HCT116 (cell line): ENCODE results near the gene SPTB. TPM values are rescaled to one million over a fixed set of nuclear protein-coding genes. Genes with fewer than 3 reads are reported as not detected.

Experiments used
- ATAC-seq: fragments of 200-7000 bp; cut with Tn5 transposase; 2 replicates; pipeline ENCODE4 v1.9.1; 2020; ENCODE audit warnings: mild to moderate bottlenecking, moderate library complexity
- BruUV-seq: library from RNA; stranded (reverse); fragments of 400-500 nt; replicated peaks from 2 replicates; lab custom pipeline; 2021; lab: Mats Ljungman, UMichigan
- CTCF ChIA-PET: fragments of 300-600 bp; sonication (Branson Sonifier 250); formaldehyde crosslinking; loops from one replicate; lab custom pipeline; 2021; ENCODE audit warnings: antibody characterized with exemption; lab: Charles Lee
- POLR2A ChIA-PET: fragments of 300-600, 350-600 bp; sonication (Branson Sonifier 250); formaldehyde crosslinking; loops from one replicate; lab custom pipeline; 2021; ENCODE audit warnings: antibody characterized with exemption; lab: Charles Lee
- RAD21 ChIA-PET, 2 experiments: fragments of 300-600 bp; sonication (Branson Sonifier 250); formaldehyde crosslinking; loops; one replicate each; lab custom pipeline; 2023; ENCODE audit warnings: low total read pairs in 2 of 2; ENCODE audit not compliant: uncharacterized antibody in 2 of 2, unreplicated experiment in 2 of 2, low non-redundant PET in 1 of 2; lab: Charles Lee
- DNase-seq: peaks from one replicate; pipeline ENCODE4 v3.0.0-alpha.2; 2010; ENCODE audit warnings: low read depth, low spot score
- H2AFZ ChIP-seq: fragments of 200-600 bp; shearing (Covaris generic), sonication (generic); 2 replicates; pipeline ENCODE4 v1.6.1; 2017; ENCODE audit warnings: low read depth, mixed run types, mixed read lengths, antibody characterized with exemption, low read length; ENCODE audit not compliant: poor library complexity, severe bottlenecking
- H3K27ac ChIP-seq: 2 replicates; pipeline ENCODE4 v1.5.1; 2012; ENCODE audit warnings: low read depth, low read length
- H3K27me3 ChIP-seq: fragments of 200-600 bp; sonication (generic); 2 replicates; pipeline ENCODE4 v1.6.1; 2016; ENCODE audit warnings: mixed run types, low read length, mixed read lengths; ENCODE audit not compliant: insufficient read depth
- H3K36me3 ChIP-seq, 2 experiments: fragments of 200-500 bp in 1 of 2; fragments of 200-600 bp in 1 of 2; sonication (Bioruptor generic) in 1 of 2; sonication (generic) in 1 of 2; 2 replicates each; pipeline versions ENCODE4 v1.5.1 to v1.6.1; 2014 to 2016; ENCODE audit warnings: low read length in 2 of 2, inconsistent platforms in 1 of 2, mixed read lengths in 1 of 2, mixed run types in 1 of 2; ENCODE audit not compliant: insufficient read depth in 2 of 2, control insufficient read depth in 1 of 2
- H3K4me1 ChIP-seq, 2 experiments: fragments of 200-600 bp in 1 of 2; sonication (generic) in 1 of 2; 2 replicates each; pipeline versions ENCODE4 v1.5.1 to v1.6.1; 2012 to 2017; ENCODE audit warnings: low read length in 2 of 2, inconsistent platforms in 1 of 2, mild to moderate bottlenecking in 1 of 2, mixed read lengths in 1 of 2, mixed run types in 1 of 2, moderate library complexity in 1 of 2; ENCODE audit not compliant: insufficient read depth in 2 of 2, control insufficient read depth in 1 of 2
- H3K4me2 ChIP-seq: fragments of 200-600 bp; sonication (generic); 2 replicates; pipeline ENCODE4 v1.6.1; 2017; ENCODE audit warnings: mixed run types, low read length, mixed read lengths
- H3K4me3 ChIP-seq, 2 experiments: fragments of 200-600 bp in 1 of 2; sonication (generic) in 1 of 2; replicated peaks in 1 of 2; 2 replicates each; pipeline ENCODE4 v1.5.1; 2011 to 2016; ENCODE audit warnings: low read length in 2 of 2, control low read depth in 1 of 2, low read depth in 1 of 2, mild to moderate bottlenecking in 1 of 2, mixed read lengths in 1 of 2, mixed run types in 1 of 2
- H3K79me2 ChIP-seq: fragments of 200-600 bp; sonication (generic); 2 replicates; pipeline ENCODE4 v1.6.1; 2017; ENCODE audit warnings: mild to moderate bottlenecking, mixed run types, low read length, moderate library complexity, mixed read lengths; ENCODE audit not compliant: insufficient read depth
- H3K9ac ChIP-seq: fragments of 200-600 bp; sonication (generic); 2 replicates; pipeline ENCODE4 v1.6.1; 2016; ENCODE audit warnings: low read length, mixed read lengths
- H3K9me2 ChIP-seq: fragments of 200-600 bp; sonication (generic), shearing (Covaris generic); 2 replicates; pipeline ENCODE4 v1.6.1; 2017; ENCODE audit warnings: mixed run types, mild to moderate bottlenecking, moderate library complexity; ENCODE audit not compliant: insufficient read depth
- H3K9me3 ChIP-seq, 2 experiments: fragments of 200-500 bp in 1 of 2; fragments of 200-600 bp in 1 of 2; sonication (Bioruptor generic) in 1 of 2; sonication (generic) in 1 of 2; 2 replicates each; pipeline ENCODE4 v1.6.1; 2014 to 2017; ENCODE audit warnings: low read length in 2 of 2, mixed read lengths in 2 of 2, inconsistent platforms in 1 of 2, low read depth in 1 of 2, mild to moderate bottlenecking in 1 of 2, mixed run types in 1 of 2, moderate library complexity in 1 of 2; ENCODE audit not compliant: control insufficient read depth in 1 of 2, insufficient read depth in 1 of 2
- H4K20me1 ChIP-seq: fragments of 200-600 bp; sonication (generic), shearing (Covaris generic); 2 replicates; pipeline ENCODE4 v1.6.1; 2017; ENCODE audit warnings: mixed run types, mild to moderate bottlenecking, moderate library complexity; ENCODE audit not compliant: insufficient read depth
- CBX3 ChIP-seq: IDR thresholded peaks from 2 replicates; pipeline ENCODE4 v1.6.1; 2012; ENCODE audit warnings: low read depth
- CEBPB ChIP-seq: IDR thresholded peaks from 2 replicates; pipeline ENCODE4 v1.6.1; 2012; ENCODE audit warnings: low read depth
- EGR1 ChIP-seq: IDR thresholded peaks from 2 replicates; pipeline ENCODE4 v1.6.1; 2012; ENCODE audit warnings: low read depth
- EZH2 ChIP-seq: fragments of 200-600 bp; sonication (generic); IDR thresholded peaks from 2 replicates; pipeline ENCODE4 v1.6.1; 2017; ENCODE audit warnings: antibody characterized with exemption, mixed run types
- EZH2phosphoT487 ChIP-seq: fragments of 200-600 bp; IDR thresholded peaks from 2 replicates; pipeline ENCODE4 v1.6.1; 2018; ENCODE audit warnings: antibody characterized with exemption, borderline replicate concordance
- JUND ChIP-seq: IDR thresholded peaks from 2 replicates; pipeline ENCODE4 v1.6.1; 2012
- SRF ChIP-seq: IDR thresholded peaks from 2 replicates; pipeline ENCODE4 v1.6.1; 2012; ENCODE audit warnings: low read depth
- intact Hi-C: fragments of 100-400 bp; cut with micrococcal nuclease; formaldehyde crosslinking; loops from 2 replicates; pipeline ENCODE4 v1.10.0; 2022
- total RNA-seq: library from RNA; stranded (reverse); gene quantifications from one replicate; pipeline ENCODE4 v1.2.1, GENCODE V29; 2021; ENCODE audit not compliant: unreplicated experiment
- TF ChIP-seq, protein P1 (sequence below): IDR thresholded peaks from 2 replicates; pipeline ENCODE4 v1.6.1; 2012
- TF ChIP-seq, protein P2 (sequence below), 3 experiments: fragments of 200-600 bp in 1 of 3; sonication (generic) in 1 of 3; IDR thresholded peaks in 2 of 3; conservative IDR thresholded peaks in 1 of 3; 2 replicates each; pipeline ENCODE4 v1.5.1; 2012 to 2017; ENCODE audit warnings: low read depth in 2 of 3, low read length in 2 of 3, antibody characterized with exemption in 1 of 3, borderline replicate concordance in 1 of 3, control low read depth in 1 of 3, mild to moderate bottlenecking in 1 of 3, mixed read lengths in 1 of 3, mixed run types in 1 of 3, moderate library complexity in 1 of 3; ENCODE audit not compliant: insufficient read depth in 1 of 3
- TF ChIP-seq, protein P3 (sequence below): IDR thresholded peaks from 2 replicates; pipeline ENCODE4 v1.6.1; 2011; ENCODE audit warnings: mild to moderate bottlenecking, low read length, moderate library complexity; ENCODE audit not compliant: insufficient replicate concordance; ENCODE audit errors: extremely low read depth

SPTB gene
- total RNA-seq, 1 experiment from 2014 or later = 4.2 TPM

- H3K9me2 ChIP-seq = no peaks in the 10 kb centered on the region
- ChIA-PET CTCF (no interaction called here), RAD21 (no interaction called here), POLR2A (no interaction called here)
- H3K4me3 ChIP-seq = no peak overlapping the region
- H4K20me1 ChIP-seq = no peaks in the 10 kb centered on the region
- no peak overlapping the region for H2AFZ ChIP-seq
- no peaks in the 10 kb centered on the region for H3K27me3 ChIP-seq
- H3K27ac ChIP-seq = no peak overlapping the region
- no peak for ATAC-seq
- no peak overlapping the region for H3K4me2 ChIP-seq
- no peaks in the 10 kb centered on the region for H3K79me2 ChIP-seq
- H3K4me1 ChIP-seq = peaks cover 8 to 18% of the 10 kb centered on the region in 2 experiments; a peak in 3 of 4 replicates
- BruUV-seq = no TSS peak
- TF ChIP-seq, protein P1, sequence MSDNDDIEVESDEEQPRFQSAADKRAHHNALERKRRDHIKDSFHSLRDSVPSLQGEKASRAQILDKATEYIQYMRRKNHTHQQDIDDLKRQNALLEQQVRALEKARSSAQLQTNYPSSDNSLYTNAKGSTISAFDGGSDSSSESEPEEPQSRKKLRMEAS = no peak
- TF ChIP-seq EZH2phosphoT487 (no peak), JUND (no peak), EGR1 (no peak), CBX3 (no peak), CEBPB (no peak), SRF (no peak), EZH2 (no peak)
- TF ChIP-seq, protein P2, sequence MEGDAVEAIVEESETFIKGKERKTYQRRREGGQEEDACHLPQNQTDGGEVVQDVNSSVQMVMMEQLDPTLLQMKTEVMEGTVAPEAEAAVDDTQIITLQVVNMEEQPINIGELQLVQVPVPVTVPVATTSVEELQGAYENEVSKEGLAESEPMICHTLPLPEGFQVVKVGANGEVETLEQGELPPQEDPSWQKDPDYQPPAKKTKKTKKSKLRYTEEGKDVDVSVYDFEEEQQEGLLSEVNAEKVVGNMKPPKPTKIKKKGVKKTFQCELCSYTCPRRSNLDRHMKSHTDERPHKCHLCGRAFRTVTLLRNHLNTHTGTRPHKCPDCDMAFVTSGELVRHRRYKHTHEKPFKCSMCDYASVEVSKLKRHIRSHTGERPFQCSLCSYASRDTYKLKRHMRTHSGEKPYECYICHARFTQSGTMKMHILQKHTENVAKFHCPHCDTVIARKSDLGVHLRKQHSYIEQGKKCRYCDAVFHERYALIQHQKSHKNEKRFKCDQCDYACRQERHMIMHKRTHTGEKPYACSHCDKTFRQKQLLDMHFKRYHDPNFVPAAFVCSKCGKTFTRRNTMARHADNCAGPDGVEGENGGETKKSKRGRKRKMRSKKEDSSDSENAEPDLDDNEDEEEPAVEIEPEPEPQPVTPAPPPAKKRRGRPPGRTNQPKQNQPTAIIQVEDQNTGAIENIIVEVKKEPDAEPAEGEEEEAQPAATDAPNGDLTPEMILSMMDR (IDR thresholded peaks at IDR 0.05 in 2 of 3, conservative IDR thresholded peaks at IDR 0.05 in 1 of 3; ENCODE audit: borderline replicate concordance in 1 of 3, insufficient read depth in 1 of 3, low read depth in 2 of 3, low read length in 2 of 3) = no peak
- TF ChIP-seq, protein P3, sequence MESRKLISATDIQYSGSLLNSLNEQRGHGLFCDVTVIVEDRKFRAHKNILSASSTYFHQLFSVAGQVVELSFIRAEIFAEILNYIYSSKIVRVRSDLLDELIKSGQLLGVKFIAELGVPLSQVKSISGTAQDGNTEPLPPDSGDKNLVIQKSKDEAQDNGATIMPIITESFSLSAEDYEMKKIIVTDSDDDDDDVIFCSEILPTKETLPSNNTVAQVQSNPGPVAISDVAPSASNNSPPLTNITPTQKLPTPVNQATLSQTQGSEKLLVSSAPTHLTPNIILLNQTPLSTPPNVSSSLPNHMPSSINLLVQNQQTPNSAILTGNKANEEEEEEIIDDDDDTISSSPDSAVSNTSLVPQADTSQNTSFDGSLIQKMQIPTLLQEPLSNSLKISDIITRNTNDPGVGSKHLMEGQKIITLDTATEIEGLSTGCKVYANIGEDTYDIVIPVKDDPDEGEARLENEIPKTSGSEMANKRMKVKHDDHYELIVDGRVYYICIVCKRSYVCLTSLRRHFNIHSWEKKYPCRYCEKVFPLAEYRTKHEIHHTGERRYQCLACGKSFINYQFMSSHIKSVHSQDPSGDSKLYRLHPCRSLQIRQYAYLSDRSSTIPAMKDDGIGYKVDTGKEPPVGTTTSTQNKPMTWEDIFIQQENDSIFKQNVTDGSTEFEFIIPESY = no peak
- no peaks in the 10 kb centered on the region for H3K9me3 ChIP-seq
- DNase-seq = no peak
- H3K9ac ChIP-seq = no peak overlapping the region
- intact Hi-C loops = no loop called here
- no peaks in the 10 kb centered on the region for H3K36me3 ChIP-seq
Observed at GRCh38 chr14:64770751-64771150, 109.0 kb downstream of the SPTB start.
